ENCODE measurements around the gene CD3E. TPM values are rescaled to one million over a fixed set of nuclear protein-coding genes. Genes with fewer than 3 reads are reported as not detected.
A peak's percentile ranks its signal among the peaks of the same experiment; 100 is the strongest.

Gene CD3E
- total RNA-seq, 4 donors from 2014 or later, result 0.78 to 3.6 (median 0.90) TPM; not detected in 1

- DNase-seq (ENCODE audit: low spot score in 2 of 2), result no peak
- WGBS, 2 donors, result 9 to 12% methylated on average over 6 of the region's 6 CpGs
- Histone ChIP-seq H3K36me3 (no peaks in the 10 kb centered on the region), H3K27me3 (peaks cover 0 to 2% of the 10 kb centered on the region in 2 donors), H3K9me3 (no peaks in the 10 kb centered on the region), H3K4me3 (no peak overlapping the region), H3K4me1 (no peaks in the 10 kb centered on the region), H3K27ac (no peak overlapping the region)
- TF ChIP-seq POLR2A (IDR thresholded peaks at IDR 0.05) (no peak), CTCF (IDR thresholded peaks at IDR 0.05) (peak; percentile 28 to 64 (median 49)), EP300 (IDR thresholded peaks at IDR 0.05) (no peak)
These were observed 48.7 kb downstream of the CD3E start for GRCh38 chr11:118353084-118353710.

GRCh38 chr11:118358071-118358470 lies 53.5 kb downstream of the CD3E start:
- DNase-seq (ENCODE audit: low spot score in 2 of 2), result no peak
- H3K4me1 ChIP-seq, result peaks cover 0 to 34% (median 9%) of the 10 kb centered on the region in 4 donors
- no peaks in the 10 kb centered on the region for H3K36me3 ChIP-seq
- no peaks in the 10 kb centered on the region for H3K9me3 ChIP-seq
- TF ChIP-seq POLR2A (IDR thresholded peaks at IDR 0.05) (no peak), EP300 (IDR thresholded peaks at IDR 0.05) (no peak), CTCF (IDR thresholded peaks at IDR 0.05) (no peak)
- H3K4me3 ChIP-seq, result no peak overlapping the region
- WGBS, 2 donors, result 57% methylated on average over 3 of the region's 3 CpGs
- no peaks in the 10 kb centered on the region for H3K27me3 ChIP-seq
- H3K27ac ChIP-seq, result no peak overlapping the region

GRCh38 chr11:118359295-118359958 lies 54.9 kb downstream of the CD3E start, which contains the start of gene UBE4A:
Gene UBE4A, plus strand, starts transcription at chr11:118359600. Its CDS starts 5,481 bp downstream, at chr11:118365081.
- Histone ChIP-seq H3K4me1 (peaks cover 0 to 38% (median 9%) of the 10 kb centered on the region in 4 donors), H3K9me3 (no peaks in the 10 kb centered on the region), H3K27me3 (no peaks in the 10 kb centered on the region), H3K4me3 (peak within 1 kb of the TSS; percentile 59 to 90 (median 64)), H3K27ac (peak within 1 kb of the TSS in 3 of 4 donors; percentile 51 to 78 (median 75)), H3K36me3 (no peaks in the 10 kb centered on the region)
- TF ChIP-seq POLR2A (IDR thresholded peaks at IDR 0.05) (peak; percentile 19 to 50), CTCF (IDR thresholded peaks at IDR 0.05) (peak in 1 of 5 experiments; percentile 34), EP300 (IDR thresholded peaks at IDR 0.05) (peak; percentile 81 to 95)
- DNase-seq (ENCODE audit: low spot score in 2 of 2), result peak; percentile 95 to 99
- WGBS, 2 donors, result 3 to 6% methylated on average over 32 to 33 of the region's 33 CpGs

GRCh38 chr11:118364956-118365615 lies 60.6 kb downstream of the CD3E start:
- Histone ChIP-seq H3K9me3 (no peaks in the 10 kb centered on the region), H3K4me1 (peaks cover 0 to 32% (median 7%) of the 10 kb centered on the region in 4 donors), H3K27me3 (no peaks in the 10 kb centered on the region), H3K4me3 (no peak overlapping the region), H3K36me3 (peaks cover 0 to 51% (median 9%) of the 10 kb centered on the region in 3 donors), H3K27ac (no peak overlapping the region)
- TF ChIP-seq EP300 (IDR thresholded peaks at IDR 0.05) (no peak), POLR2A (IDR thresholded peaks at IDR 0.05) (no peak), CTCF (IDR thresholded peaks at IDR 0.05) (no peak)
- WGBS, 2 donors, result 92 to 95% methylated on average over 3 of the region's 3 CpGs
- DNase-seq (ENCODE audit: low spot score in 2 of 2), result no peak

Small RNA genes lying within 50 kb of the gene (small RNA-seq; reads per million reads assigned to genes)
- gene AP001582.1, result not detected

Other genes with a start within 250 kb of the CD3E start
- not detected for gene TMPRSS4, start 227.7 kb upstream of the CD3E start, total RNA-seq
- not detected for gene SMIM35, start 217.8 kb upstream of the CD3E start, total RNA-seq
- gene SCN4B, start 151.9 kb upstream of the CD3E start, total RNA-seq, result 1 to 10 TPM in 2 of 4 donors, under 1 TPM in 2; 0.66 to 4.1 (median 1.1) TPM
- gene SCN2B, start 128.1 kb upstream of the CD3E start, total RNA-seq, result 1 to 10 TPM in 1 of 4 donors, under 1 TPM in 2, not detected in 1; 0.78 to 1.3 (median 0.87) TPM
- gene JAML, start 79.7 kb upstream of the CD3E start, total RNA-seq, result 1 to 10 TPM in 3 of 4 donors, under 1 TPM in 1; 0.60 to 4.5 (median 3.9) TPM
- gene MPZL3, start 52.4 kb upstream of the CD3E start, total RNA-seq, result 1 to 10 TPM in 3 of 4 donors, under 1 TPM in 1; 0.87 to 3.1 (median 1.9) TPM
- 10 to 100 TPM in 3 of 4 donors, 1 to 10 TPM in 1; 6.7 to 53.7 (median 27.0) TPM for gene MPZL2, start 40.4 kb upstream of the CD3E start, total RNA-seq
- gene CD3D, start 38.0 kb downstream of the CD3E start, total RNA-seq, result 1 to 10 TPM in 1 of 4 donors, not detected in 3; 1.1 TPM
- gene CD3G, start 39.6 kb downstream of the CD3E start, total RNA-seq, result 1 to 10 TPM in 2 of 4 donors, under 1 TPM in 1, not detected in 1; 0.44 to 1.5 (median 1.4) TPM
- 10 to 100 TPM; 38.4 to 48.5 (median 41.4) TPM for gene UBE4A, start 54.9 kb downstream of the CD3E start, total RNA-seq
- 10 to 100 TPM; 22.4 to 51.5 (median 34.4) TPM for gene ATP5MG, start 96.9 kb downstream of the CD3E start, total RNA-seq
- gene KMT2A, start 131.8 kb downstream of the CD3E start, total RNA-seq, result 100 to 1,000 TPM in 1 of 4 donors, 10 to 100 TPM in 3; 78.6 to 101 (median 86.8) TPM
- gene TTC36, start 222.7 kb downstream of the CD3E start, total RNA-seq, result 1 to 10 TPM; 2.7 to 9.0 (median 5.1) TPM
- gene TMEM25, start 226.5 kb downstream of the CD3E start, total RNA-seq, result 10 to 100 TPM; 12.6 to 25.6 (median 20.7) TPM

All from tibial nerve (tissue), 4 donors.